CD4-positive, alpha-beta T cell treated with Interleukin-12 subunit alpha and Interleukin-12 subunit beta, for 1 hour (primary cell): ENCODE data around the gene CCIN.
"Not testable (repeated sequence)": the region's sequence is repeated elsewhere in the genome, so short reads cannot be mapped to it uniquely, and the experiment has no call there.

Experiments
- DNase-seq: peaks from one replicate; pipeline ENCODE4 v3.0.0-alpha.2; 2020

The CCIN gene

GRCh38 chr9:36169166-36169565 lies at the start of gene CCIN:
Gene CCIN (plus strand): TSS chr9:36169388. CDS start chr9:36169503, 115 bp downstream.
- no peak for DNase-seq

DNA sequence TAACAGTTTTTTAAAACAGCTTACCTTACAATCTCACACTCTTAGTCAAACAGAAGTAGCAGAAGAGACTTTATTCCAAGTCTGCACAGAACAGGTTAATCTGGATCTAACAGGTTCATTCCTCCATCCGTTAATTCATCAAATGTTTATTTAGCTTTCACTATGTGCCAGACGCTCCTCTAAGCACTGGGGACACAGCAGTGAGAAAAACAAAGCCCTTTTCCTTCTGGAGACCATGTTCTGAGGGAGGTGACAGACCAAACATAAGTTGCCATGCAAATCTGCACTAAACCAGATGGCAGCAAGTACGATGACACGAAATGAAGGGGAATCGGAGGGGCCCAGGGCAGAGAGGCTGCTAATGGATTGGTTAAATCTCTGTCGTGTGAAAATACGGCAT lies 49.7 kb upstream of the CCIN start:
- DNase-seq = no peak

DNA sequence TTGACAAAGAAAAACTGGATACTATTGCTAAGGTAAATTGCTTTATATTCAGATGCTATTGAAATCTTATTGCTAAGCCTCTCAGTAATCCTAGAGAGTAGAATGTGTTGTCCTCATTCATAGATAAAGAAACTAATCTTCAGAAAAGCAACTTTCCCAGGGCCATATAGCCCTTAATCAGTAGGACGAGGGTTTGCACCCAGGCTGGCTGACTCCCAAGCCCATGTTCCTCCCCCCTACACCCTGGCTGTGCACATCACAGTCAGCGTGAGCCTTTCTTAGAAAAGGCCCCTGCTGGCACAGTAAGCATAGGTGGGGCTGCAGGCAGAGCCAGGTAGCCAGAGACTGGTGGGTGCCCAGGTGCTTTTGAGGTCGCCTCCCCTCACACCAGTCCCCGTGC lies 48.5 kb upstream of the CCIN start:
- DNase-seq = no peak

DNA sequence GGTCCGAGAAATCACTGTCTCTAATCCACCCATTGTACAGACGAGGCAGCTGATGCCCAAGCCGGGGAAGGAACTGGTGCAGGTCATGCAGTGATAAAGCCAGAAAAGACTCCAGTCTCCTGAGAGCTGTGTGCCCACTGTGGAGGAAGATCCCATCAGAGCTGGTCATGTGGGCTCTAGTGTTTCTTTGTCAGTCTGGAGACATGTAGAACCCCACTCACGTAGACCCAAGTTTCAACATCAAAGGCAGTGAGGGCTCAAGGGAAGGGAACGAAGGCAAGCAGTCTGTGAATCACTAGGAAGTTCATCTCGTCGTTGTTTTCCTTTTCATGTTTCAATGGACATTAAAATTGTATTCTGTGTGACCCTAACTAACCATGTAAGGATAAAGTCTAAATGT lies 47.2 kb upstream of the CCIN start:
- no peak for DNase-seq

GRCh38 chr9:36123515-36123914 lies 45.7 kb upstream of the CCIN start:
- no peak for DNase-seq

DNA sequence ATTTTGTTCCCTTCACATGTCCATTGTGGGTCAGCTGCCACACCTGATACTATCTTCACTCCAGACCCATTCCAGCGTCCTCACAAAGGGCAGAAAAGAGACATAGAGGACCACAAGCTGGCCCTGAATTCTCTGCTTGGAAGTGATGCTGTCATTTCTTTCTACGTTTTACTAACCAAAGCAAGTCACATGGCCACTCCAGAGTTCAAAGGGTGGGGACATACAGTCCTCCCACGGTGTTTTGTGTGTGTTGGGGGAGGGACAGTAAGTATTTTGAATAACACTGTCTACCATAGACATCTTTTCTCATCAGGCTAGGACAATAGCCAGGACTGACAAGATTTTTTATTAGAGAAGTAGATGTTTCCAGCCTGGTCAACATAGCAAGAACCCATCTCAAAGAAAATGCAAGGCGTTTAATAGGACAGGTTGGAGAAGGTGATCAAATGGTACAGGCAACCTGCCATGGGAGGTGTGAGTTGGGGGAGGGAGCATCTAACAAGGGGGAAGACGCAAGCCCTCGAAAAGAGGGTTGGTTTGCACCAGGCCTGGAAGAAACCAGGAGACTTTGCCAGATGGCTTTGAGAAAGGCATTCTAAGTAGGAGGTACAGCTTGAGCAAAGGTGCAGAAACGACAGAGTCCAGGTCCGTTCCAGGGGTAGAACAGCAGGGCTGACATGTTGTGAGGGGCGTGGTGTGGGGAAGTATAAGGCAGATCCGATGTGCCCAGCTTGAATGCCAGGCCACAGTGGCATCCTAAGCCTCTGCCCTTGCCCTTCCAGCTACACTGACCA lies 43.9 kb upstream of the CCIN start:
- no peak for DNase-seq

DNA sequence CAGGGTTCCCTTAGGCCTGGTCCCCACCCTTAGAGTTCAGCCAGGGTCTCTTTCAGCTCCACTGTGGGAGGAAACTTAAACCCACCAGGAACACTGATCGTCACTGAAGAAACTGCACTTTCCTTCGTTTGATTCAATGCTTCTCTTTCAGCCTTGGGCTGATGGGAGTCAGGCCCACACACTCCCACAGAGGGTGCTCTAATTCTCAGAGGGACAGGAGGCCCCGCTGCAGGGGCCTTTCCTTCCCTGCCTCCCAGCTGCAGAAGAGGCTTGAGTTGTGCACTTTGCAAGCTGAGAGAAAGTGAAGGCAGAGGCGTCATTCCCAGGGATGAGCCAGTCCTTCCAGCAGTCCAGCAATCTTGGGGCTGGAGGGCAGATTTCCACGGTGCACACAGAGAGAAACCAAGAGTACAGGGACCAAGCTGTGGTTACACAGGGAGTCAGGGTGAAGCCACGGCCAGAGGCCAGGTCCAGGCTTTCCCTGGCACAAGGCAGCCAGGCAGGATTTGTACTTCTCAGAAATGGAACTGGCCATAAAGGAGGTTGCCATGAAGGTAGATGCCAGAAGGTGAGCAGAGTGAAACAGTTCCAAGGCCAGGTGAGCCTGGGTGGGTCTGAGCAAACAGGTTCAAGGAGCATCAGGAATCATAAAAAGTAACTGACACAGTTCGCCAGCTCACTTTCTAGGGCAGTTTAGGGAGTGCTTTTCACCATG lies 43.0 kb upstream of the CCIN start:
- no peak for DNase-seq

DNA sequence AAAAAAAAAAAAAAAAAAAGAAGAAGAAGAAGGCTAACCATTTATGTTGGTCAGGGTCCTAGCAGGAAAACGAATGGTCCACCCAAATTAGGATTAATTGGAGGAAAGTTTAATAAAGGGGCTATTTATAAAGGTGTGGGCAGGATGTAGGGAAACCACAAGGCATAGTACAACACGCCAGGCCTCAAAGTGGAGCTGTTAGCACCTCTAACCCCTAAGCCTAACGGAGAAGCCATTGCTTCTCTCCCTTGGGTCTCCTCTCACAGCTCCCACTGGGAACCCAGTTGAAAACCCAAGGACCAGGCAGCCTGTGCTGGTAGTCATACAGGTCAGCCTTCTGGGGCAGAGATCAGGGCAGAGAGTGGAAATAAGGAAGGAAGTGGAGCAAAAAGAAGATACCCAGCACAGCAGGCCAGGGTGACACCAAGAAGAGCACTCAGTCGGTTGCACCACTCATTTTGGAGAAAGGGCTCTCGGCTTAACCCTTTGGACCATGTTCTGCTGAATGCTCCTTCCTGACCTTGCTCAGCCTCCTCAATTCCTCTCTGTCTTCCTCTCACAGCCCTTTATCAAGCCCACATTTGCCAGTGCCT lies 41.4 kb upstream of the CCIN start:
- no peak for DNase-seq

DNA sequence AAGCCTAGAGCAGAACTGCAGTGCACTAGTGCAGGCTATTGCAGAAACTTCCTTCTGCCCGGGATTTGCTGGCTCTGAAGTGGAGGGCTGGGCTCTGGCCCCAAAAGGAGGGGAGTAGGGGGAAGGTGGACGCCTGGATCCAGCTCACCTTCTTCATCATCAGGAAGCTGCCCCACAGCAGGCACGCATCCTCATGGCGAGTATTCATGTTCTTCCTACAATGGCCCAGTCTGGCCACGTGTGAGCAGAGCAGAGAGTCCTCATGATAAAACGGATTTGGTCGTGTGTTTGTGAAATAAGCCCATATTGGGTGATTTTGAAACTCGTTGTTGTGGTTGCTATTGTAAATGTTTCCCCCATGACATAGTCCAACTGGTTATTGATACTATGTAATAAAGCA lies 40.8 kb upstream of the CCIN start:
- DNase-seq = no peak

DNA sequence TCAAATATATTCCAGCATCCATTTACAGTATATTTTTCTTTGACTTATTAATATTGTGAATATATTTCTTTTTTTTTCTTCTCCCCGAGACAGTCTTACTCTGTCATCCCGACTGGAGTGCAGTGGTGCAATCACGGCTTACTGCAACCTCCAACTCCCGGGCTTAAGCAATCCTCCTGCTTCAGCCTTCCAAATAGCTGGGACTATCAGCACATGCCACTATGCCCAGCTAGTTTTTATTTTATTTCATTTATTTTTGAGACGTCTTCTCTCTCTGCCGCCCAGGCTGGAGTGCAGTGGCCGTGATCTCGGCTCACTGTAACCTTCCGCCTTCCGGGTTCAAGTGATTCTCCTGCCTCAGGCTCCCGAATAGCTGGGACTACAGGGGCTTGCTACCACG lies 40.0 kb upstream of the CCIN start:
- DNase-seq = no peak

- DNase-seq = not testable (repeated sequence)
Observed at GRCh38 chr9:36131666-36132065, 37.5 kb upstream of the CCIN start.

GRCh38 chr9:36132086-36132485 lies 37.1 kb upstream of the CCIN start:
- DNase-seq = no peak

GRCh38 chr9:36134761-36135505 lies 34.3 kb upstream of the CCIN start:
- DNase-seq = no peak

- DNase-seq = no peak
Observed at GRCh38 chr9:36135741-36136271, 33.4 kb upstream of the CCIN start.

- peak; percentile 82 for DNase-seq
Observed at GRCh38 chr9:36136272-36136893, 32.8 kb upstream of the CCIN start, which contains the start of gene GLIPR2. Gene GLIPR2 (plus strand): TSS chr9:36136733. CDS start chr9:36136779, 46 bp downstream.

DNA sequence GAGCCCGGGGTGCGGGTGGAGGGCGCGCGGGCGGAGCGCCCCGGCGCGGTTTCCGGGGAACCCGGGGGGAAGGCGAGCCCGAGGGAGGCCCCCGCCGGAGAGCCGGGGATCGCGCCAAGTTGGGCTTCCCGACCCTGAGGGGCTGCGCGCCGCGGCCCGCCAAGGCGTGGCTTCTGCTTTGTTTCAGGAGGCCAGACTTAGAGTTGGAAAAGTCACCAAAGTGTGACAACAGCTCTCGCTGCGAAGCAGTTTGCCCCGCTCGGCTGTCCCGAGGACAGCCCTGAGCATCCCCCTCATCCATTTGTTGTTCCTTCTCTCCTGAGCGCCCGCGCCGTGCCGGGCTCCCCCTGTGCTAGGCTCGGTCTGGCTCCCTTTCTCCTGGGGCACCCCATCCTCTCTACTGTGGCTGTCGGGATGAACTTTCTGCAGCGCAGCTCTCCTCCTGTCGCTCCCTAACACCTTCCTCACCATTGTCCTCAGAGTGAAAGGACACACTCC lies 32.2 kb upstream of the CCIN start:
- DNase-seq = no peak

GRCh38 chr9:36137392-36138004 lies 31.7 kb upstream of the CCIN start:
- DNase-seq = no peak

- DNase-seq = no peak
Observed at GRCh38 chr9:36138496-36138895, 30.7 kb upstream of the CCIN start.

GRCh38 chr9:36138901-36139300 lies 30.3 kb upstream of the CCIN start:
- no peak for DNase-seq

GRCh38 chr9:36140086-36141084 lies 28.8 kb upstream of the CCIN start:
- DNase-seq = peak; percentile 44
